OCI-LY7 (cell line): ENCODE data around the gene PRKG1.

Experiments
- EZH2phosphoT487 ChIP-seq: fragments of 200-600 bp; sonication (generic); IDR thresholded peaks from 2 replicates; pipeline ENCODE4 v1.6.1; 2018; ENCODE audit warnings: low read depth, borderline replicate concordance, mild to moderate bottlenecking, mixed run types, antibody characterized with exemption, low read length, moderate library complexity, mixed read lengths
- TF ChIP-seq, protein P1 (sequence below): fragments of 200-600 bp; sonication (generic); conservative IDR thresholded peaks from 2 replicates; pipeline ENCODE4 v1.5.1; 2014; ENCODE audit warnings: mild to moderate bottlenecking, antibody characterized with exemption, low read length, moderate library complexity, mixed read lengths

DNA sequence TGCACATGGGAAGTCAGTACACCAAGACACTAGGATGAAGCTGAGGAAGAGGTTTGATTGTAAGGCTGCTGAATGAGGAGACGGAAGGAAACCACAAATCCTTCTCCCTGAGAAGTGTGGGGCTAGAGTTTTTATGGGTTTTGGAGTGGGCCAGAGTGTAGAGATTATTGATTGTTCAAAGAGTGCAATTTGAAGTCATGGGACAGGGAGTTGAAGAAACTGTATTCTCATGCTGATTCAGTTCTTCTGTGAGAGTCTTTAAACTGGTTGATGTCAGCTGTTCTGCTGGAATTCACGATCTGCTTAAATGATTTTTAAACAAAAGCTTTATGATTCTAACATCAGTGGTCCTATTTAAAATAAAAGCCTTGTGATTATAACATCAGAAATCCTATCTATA, 533.9 kb downstream of the PRKG1 start:
- TF ChIP-seq, protein P1, sequence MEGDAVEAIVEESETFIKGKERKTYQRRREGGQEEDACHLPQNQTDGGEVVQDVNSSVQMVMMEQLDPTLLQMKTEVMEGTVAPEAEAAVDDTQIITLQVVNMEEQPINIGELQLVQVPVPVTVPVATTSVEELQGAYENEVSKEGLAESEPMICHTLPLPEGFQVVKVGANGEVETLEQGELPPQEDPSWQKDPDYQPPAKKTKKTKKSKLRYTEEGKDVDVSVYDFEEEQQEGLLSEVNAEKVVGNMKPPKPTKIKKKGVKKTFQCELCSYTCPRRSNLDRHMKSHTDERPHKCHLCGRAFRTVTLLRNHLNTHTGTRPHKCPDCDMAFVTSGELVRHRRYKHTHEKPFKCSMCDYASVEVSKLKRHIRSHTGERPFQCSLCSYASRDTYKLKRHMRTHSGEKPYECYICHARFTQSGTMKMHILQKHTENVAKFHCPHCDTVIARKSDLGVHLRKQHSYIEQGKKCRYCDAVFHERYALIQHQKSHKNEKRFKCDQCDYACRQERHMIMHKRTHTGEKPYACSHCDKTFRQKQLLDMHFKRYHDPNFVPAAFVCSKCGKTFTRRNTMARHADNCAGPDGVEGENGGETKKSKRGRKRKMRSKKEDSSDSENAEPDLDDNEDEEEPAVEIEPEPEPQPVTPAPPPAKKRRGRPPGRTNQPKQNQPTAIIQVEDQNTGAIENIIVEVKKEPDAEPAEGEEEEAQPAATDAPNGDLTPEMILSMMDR, result no peak
- no peak for TF ChIP-seq EZH2phosphoT487
